ENCODE measurements around the gene TARBP1. TPM values are rescaled to one million over a fixed set of nuclear protein-coding genes. Genes with fewer than 3 reads are reported as not detected.
"Not testable (repeated sequence)": the region's sequence is repeated elsewhere in the genome, so short reads cannot be mapped to it uniquely, and the experiment has no call there.

Gene TARBP1, protein sequence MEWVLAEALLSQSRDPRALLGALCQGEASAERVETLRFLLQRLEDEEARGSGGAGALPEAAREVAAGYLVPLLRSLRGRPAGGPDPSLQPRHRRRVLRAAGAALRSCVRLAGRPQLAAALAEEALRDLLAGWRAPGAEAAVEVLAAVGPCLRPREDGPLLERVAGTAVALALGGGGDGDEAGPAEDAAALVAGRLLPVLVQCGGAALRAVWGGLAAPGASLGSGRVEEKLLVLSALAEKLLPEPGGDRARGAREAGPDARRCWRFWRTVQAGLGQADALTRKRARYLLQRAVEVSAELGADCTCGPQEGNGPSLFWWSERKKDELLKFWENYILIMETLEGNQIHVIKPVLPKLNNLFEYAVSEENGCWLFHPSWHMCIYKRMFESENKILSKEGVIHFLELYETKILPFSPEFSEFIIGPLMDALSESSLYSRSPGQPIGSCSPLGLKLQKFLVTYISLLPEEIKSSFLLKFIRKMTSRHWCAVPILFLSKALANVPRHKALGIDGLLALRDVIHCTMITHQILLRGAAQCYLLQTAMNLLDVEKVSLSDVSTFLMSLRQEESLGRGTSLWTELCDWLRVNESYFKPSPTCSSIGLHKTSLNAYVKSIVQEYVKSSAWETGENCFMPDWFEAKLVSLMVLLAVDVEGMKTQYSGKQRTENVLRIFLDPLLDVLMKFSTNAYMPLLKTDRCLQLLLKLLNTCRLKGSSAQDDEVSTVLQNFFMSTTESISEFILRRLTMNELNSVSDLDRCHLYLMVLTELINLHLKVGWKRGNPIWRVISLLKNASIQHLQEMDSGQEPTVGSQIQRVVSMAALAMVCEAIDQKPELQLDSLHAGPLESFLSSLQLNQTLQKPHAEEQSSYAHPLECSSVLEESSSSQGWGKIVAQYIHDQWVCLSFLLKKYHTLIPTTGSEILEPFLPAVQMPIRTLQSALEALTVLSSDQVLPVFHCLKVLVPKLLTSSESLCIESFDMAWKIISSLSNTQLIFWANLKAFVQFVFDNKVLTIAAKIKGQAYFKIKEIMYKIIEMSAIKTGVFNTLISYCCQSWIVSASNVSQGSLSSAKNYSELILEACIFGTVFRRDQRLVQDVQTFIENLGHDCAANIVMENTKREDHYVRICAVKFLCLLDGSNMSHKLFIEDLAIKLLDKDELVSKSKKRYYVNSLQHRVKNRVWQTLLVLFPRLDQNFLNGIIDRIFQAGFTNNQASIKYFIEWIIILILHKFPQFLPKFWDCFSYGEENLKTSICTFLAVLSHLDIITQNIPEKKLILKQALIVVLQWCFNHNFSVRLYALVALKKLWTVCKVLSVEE (N-terminal part only)
- total RNA-seq (2014; rRNA removed; shearing (Covaris generic)) = 23.6 and 25.8 TPM in 2 replicates

DNA sequence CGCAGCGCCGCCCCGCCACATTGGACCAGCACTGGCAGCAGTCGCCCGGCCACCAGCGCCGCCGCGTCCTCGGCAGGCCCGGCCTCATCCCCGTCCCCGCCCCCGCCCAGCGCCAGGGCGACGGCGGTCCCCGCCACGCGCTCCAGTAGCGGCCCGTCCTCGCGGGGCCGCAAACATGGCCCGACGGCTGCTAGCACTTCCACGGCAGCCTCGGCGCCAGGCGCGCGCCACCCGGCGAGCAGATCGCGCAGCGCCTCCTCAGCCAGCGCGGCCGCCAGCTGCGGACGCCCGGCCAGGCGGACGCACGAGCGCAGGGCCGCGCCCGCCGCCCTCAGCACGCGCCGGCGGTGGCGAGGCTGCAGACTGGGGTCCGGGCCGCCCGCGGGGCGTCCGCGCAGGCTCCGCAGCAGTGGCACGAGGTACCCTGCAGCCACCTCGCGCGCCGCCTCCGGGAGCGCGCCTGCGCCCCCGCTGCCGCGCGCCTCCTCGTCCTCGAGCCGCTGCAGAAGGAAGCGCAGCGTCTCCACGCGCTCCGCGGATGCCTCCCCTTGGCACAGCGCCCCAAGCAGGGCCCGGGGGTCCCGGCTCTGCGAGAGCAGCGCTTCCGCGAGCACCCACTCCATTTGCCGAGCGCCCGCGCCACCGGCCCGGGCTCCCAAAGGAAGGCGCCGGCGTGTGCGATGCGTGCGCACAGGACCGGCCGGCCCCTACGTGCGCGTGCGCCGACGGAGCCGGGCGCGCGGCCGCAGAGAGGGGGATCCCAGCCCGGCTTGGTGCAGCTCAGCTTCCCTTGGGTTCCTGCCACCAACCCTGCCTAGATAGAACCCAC lies at the start of gene TARBP1:
Gene TARBP1, minus strand, starts transcription at position 699 of the 829 bp plus-strand sequence. Its CDS starts 76 bp downstream, at position 623.
- DNase-seq (ENCODE audit: low spot score) = peak; percentile 81

DNA sequence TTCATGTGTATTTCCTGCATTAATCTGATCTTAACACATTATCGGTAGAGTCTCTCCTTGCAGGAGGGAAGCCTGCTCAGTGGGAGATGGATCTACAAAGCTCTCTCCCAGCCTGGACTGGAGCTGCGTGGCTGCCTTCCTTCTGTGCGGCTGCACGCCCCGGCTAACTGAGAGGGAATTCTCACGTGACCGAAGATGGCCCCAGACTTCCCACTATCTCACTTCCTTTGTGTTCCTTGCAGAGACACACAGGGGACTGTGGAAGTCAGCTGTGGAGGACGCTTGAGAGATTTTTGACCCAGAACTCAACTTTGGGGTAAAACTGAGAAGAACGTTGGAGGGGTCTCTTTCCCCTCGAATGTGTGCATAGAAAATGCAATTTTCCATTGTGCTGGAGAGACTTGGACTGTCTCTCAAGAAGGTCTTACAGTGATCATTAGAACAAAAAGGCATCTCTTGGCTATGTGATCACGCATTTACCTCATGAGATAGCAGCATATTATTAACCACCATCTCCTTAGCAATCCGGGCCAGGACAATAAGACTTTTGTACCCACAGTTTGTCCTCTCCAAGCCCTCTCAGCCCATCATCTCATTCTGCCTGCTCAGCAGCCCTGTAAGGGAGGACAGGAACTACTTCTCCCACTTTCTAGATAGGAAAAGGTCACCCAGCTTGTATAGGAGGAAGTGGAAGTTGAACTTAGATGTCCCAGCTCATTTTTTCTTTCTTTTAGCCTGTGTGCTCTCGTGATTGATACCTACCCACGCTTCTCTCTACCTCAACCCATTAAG lies 49.3 kb upstream of the TARBP1 start:
- no peak for DNase-seq (ENCODE audit: low spot score)

DNA sequence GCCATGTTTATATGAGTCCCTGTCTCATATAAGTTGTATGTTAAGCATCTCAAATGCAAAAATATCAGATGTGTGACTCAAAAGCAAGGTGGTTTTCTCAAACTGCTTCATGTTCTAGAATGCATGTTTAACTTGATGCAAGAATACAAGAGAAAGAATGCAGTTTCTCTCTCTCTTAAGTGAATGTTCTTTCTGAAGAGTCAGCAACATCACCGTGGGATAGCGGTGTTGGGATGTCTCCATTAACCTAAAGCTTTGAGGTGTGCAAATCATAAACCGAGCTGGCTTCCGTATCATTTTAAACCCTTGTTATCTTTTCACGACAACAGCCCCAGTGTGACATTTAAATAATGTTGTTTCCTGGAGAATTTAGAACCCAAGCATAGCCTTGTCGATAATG lies 48.4 kb upstream of the TARBP1 start:
- DNase-seq (ENCODE audit: low spot score) = no peak

DNA sequence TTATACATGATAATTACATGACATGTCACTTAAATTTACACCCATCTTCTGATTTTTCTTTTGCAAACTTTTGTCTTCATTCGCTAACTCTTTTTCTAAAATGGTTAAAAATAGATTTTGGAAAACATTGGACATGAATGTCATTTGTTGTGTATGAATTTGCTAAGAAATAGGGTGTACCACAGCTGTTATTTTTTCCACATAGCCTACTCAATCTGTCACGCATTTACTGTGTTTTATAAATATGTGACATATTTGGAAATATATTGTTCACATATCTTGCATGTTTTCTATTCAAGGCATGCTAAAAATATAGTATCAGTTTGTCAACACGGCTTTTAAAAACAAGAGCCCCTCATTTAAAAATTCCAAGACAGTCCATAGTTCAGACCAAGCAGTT lies 47.9 kb upstream of the TARBP1 start:
- DNase-seq (ENCODE audit: low spot score) = no peak

DNA sequence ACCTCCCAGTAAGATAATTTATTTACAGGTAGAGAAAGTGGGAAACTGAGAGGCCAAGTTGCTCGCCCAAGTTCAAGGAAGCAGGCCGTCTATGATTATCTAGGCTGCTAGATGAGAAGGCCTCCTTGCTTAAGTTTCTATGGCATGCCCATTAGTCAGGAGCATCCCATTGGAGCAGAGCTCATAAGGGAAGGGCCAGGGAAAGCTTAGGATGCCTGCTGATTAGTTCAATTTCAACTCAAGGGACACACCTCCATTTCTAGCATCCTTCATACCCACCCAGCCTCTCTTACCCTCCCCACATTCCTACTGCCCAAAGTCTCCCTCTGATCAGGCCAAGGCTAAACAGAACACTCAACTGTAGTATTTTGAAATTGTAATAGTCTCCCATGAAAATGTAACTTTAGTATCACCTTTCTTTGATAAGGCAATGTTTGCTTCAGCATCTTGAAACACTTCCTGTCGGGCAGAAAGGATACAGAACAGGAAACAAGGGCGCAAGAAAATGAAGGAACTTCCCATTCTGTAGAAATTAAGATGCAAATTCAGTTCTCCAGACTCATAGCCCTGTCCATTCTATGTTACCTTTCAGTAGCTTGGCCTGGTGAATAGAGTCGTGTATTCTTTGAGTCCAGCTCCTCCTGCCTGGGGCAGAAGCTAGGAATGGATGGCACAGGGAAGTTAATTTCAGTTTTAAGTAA lies 46.3 kb upstream of the TARBP1 start:
- no peak for DNase-seq (ENCODE audit: low spot score)

DNA sequence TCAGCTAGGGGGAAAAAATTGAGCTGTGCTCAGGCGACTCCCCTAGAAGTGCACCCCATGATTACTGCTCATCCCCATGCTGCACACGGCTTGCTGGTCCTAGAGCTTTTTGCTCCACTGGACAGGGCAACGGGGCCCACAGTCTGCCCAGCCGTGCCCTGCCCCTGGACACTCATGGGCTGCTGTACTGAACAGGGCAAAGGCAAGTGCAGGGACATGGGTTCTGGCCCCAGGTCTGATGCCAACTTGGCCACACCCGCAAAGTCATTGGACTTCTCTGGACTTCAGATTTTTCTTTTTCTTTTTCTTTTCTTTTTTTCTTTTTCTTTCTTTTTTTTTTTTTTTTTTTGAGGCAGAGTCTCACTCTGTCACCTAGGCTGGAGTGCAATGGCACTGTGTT lies 42.9 kb upstream of the TARBP1 start:
- DNase-seq (ENCODE audit: low spot score) = no peak

DNA sequence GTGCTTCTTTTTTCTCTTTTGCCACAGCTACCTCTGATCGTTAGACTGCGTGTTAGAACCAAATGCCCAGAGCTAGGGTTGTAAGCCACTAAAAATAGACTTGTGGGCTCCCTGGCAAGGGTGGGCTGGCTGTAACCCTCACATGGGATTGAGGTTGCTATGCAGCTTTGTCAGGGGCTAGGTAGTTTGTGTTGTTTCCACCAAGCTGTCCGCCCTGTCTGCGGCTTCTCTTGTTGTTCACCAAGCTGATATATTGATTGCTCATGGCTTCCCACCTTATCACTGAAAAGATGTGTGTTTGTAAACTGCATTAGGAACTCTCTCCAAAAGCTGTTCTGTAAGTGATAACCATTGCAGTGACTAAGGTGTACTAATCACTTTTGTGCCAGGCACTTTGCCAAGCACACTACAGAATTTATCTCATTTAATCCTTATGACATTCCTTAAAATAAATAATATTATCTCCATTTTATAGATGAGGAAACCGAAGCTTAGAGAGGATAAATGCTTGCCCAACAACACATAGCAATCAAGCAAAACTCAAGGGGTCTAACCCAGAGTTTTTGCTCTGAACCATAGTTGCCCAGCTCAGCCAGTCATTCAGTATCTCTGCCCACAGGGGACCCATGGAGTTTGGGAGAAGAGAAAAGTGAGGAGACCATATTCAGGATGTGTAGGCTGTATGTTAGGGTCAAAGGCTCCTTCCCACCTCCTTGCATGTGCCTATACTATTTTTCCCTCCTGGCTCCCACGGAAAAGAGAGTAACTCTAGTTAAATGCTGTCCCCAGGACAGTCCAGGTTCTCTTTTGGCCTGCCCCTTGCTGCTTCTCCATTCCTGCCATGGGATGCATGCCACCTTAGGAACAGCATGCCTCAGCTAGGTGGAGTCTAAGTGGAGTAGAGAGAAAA lies 42.2 kb upstream of the TARBP1 start:
- no peak for DNase-seq (ENCODE audit: low spot score)

DNA sequence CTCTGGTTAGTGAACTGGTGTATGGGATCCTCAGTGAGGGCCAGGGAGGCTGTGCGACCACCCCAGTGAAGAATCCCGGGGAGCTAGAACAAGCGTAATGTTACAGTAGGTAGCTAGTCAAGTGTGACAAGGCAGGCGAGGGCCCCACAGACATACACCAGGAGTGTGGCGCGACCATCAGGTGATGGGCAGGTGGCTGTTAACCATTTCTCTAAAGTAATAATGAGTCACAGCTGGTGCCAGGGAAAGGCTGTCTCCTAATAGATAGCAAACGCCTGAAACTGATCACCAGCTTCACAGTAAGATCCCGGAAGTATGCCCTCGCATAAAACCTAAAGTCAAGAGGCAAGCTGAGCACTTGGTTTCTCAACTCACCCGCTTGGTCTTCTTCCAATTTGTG lies 40.5 kb upstream of the TARBP1 start:
- DNase-seq (ENCODE audit: low spot score) = no peak

DNA sequence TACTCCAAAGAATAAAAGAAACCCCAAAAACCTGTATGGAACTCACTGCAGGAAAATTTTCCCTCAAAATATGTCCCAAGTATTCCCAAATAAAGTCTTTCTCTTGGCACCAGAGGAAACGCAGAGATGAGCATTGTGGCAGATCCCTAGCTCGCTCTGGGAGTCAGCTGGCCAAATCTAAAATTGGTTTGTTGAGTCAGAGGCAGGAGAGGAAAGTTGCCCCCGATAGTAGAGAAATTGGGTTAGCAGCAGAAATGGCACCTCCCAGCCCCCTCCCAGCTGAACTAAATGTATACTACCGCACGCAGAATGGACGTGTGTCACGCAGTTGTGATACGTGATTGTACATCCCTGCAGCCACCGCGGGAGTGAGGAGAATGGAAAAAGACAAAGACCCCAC lies 39.9 kb upstream of the TARBP1 start:
- no peak for DNase-seq (ENCODE audit: low spot score)

DNA sequence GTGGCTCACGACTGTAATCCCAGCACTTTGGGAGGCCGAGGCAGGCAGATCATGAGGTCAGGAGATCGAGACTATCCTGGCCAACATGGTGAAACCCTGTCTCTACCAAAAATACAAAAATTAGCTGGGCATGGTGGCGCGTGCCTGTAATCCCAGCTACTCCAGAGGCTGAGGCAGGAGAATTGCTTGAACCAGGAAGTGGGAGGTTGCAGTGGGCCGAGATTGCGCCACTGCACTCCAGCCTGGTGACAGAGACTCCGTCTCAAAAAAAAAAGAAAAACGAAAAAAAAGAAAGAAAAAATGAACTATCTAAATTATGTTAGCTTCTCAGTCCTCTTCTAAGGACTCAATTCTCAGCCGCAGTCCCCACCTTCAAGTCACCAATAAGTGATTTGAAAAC lies 39.1 kb upstream of the TARBP1 start:
- DNase-seq (ENCODE audit: low spot score) = not testable (repeated sequence)

DNA sequence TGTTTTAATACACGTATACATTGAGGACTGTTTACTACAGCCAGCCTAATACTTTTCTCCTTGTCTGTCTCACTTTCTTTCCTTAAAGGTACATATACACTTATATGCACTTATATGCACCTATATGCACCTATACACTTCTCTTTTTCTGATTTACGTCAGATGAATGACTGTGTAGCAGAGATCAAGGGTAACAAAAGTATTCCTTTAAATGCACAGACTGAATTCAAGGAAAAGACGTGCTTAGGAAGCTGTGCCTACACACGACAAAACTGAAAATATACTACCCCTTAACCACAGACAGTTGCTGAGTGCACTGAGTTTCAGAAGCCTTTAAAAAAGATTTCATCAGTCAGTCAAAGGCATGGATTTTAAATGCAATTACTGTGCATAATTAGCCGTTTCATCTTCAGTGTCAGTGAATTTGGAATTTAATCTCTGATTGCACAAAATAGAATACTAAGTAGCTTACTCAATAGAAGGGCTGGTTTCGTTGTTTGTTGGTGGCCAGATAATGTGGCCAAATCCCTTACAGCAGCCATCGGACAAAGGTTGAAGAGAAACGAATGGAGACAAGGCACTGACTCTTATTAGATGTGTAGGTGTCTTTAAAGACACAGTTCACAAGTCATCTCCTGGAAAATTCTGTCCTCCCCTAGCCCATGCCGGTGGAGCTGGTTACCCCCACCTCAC lies 38.3 kb upstream of the TARBP1 start:
- DNase-seq (ENCODE audit: low spot score) = no peak

DNA sequence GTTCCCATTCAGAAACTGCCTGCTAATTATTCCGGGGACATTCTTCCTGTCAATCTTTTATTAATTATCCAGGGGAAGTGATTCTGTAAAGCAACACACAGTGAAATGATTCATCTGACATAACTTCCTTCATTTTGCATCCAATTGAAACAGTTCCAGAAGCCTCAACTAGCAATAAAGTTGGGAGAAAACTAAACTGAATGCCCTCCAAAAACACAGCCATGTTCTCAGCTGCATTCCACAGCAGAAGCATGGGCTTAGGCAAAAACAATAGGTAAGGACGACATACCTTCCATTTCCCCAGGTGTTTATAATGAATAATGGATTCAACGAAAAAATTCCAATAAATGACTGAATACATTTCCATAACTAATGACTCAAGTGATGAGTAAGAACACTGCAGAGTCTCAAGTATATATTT lies 36.9 kb upstream of the TARBP1 start:
- no peak for DNase-seq (ENCODE audit: low spot score)

DNA sequence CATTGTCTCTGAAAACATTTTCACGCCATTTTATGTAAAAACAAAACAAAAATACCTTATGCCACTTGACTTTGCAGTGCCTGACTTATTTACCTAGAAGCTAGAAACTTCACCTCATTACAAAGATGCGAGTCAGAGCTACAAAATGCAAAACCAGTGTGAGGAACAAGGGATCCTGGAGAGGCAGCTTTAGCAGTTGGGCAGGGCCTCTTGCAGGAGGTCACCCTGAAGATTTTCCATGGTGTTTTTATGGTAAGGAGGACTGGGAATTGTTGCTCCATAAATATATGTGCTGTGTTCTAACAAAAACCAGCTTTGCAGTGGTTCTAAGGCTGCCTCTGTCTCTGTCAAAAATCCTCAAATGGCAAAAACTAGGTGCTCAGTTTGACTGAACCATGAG lies 36.4 kb upstream of the TARBP1 start:
- DNase-seq (ENCODE audit: low spot score) = peak; percentile 19

DNA sequence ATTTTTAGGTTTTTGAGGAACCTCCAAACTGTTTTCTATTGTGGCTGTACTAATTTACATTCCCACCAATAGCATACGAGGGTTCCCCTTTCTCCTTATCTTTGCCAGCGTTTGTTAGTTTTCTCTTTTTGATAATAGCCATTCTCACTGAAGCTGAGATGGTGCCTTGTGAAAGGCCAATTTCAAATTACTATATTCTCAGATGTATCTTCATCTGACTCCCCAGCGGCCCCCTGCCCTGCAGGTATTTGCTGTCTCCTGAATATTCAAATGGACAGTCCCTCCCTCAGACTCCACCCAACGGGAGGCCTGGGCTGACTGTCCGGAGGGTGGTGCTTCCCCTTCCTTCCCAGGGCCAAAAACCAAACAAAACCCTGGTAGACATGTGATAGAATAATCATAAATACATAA lies 33.5 kb upstream of the TARBP1 start:
- no peak for DNase-seq (ENCODE audit: low spot score)

DNA sequence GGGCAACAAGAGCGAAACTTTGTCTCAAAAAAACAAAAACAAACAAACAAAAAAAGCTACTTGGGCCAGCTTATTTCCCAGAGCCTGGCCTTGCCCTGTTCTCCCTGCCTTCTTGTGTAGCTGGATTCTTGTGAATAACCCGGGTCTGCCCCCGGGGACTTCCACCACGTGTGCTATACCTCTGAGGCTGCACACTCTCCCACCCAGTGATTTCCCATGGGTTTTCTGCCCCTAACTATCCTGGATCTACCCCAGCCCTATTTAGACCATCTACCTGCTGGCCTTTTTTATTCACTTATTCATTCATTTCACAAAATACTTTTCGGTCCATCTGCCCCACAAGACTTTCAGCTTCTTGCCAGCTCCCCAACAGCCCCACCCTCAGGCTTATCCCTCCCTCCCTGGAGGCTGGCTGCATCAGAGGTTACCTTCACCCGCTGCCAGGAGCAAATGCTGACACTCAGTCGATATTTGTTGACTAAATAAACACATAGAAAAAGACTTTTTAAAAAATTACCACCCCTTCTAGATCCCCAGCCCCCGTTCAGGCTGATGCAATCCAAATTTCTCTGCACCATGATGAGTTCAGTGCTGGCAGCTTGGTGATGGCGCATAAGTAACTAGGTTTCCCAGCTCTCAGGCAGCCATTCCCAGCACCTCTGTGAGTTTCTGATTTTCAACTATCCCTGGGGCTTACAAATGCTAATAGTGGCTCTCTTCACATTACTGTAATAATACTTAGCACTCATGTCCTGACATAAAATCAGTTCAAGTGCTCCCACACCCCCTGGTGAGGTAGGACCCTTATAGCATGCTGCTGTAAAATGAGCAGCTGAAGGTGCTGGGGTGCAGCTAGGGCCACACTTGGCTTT lies 30.7 kb upstream of the TARBP1 start:
- no peak for DNase-seq (ENCODE audit: low spot score)

DNA sequence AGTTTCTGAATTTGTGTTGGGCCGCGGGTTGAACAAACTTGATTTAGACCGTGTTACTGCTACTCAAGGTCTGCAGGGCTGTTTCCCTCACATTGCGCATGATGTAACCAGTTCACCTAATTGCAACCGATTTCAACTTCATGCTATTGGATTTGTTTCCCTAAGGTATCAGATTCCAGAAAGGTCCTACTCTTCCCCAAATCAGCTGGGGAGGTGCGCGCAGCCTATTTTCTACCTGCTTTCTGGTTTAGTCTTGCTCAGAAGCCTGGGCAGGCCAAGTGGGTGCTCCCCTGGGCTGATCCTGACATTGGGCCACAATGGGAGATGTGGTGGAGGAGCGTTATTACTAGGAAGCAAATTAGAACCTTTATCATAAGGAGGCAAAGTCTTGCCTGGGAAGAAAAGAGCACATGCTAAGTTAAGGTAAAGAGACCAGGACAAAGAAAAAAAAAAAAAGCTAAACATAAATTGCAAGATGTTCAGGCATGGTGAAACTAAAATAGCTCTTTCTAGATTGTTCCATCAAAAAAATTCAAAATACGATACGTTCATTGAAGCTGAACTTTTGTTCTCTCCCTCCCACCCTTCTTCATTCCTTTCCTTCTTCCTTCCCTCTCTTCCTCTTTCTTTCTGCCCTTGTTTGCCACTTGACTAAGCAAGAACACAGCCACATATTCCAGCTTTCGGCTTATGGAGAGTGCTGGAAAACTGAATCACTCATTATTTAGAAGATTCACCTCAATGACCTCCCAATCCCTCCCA lies 28.8 kb upstream of the TARBP1 start:
- no peak for DNase-seq (ENCODE audit: low spot score)

Data from HT-29 (cell line).